Right lobe of liver (tissue), 4 donors: Measurements from ENCODE around the gene MECR.

Experiments used
- CTCF ChIP-seq, 4 donors: fragments of 200-600 bp in 3 of 4; fragments of 450-650 bp in 1 of 4; IDR thresholded peaks; one replicate each; pipeline versions ENCODE4 v1.5.1 to v1.8.0; 2016 to 2022; ENCODE audit warnings: antibody characterized with exemption in 4 of 4, mild to moderate bottlenecking in 2 of 4
- POLR2A ChIP-seq: fragments of 450-650 bp; IDR thresholded peaks from one replicate; pipeline ENCODE4 v1.6.1; 2017; ENCODE audit warnings: antibody characterized with exemption, mild to moderate bottlenecking
- donor health status: DM: no; HTN: no; CAD: no.
- donor health status: DM: no; HTN: no; CAD: no.
- donor health status: DM: no; HTN: yes; CAD: no.

GRCh38 chr1:29260531-29260930 is 29.8 kb upstream of the MECR start:
- TF ChIP-seq CTCF (IDR thresholded peaks at IDR 0.05) = no peak
- TF ChIP-seq POLR2A = no peak
